ENCODE results near the gene WFS1.

The WFS1 gene

GRCh38 chr4:6326312-6327060 lies 56.8 kb downstream of the WFS1 start:
- DNase-seq, result no peak

- DNase-seq, result peak; percentile 35 to 84
Observed at GRCh38 chr4:6327220-6327917, 57.7 kb downstream of the WFS1 start.

GRCh38 chr4:6328526-6328925 lies 58.9 kb downstream of the WFS1 start:
- DNase-seq, result no peak

GRCh38 chr4:6329478-6330383 lies 60.1 kb downstream of the WFS1 start:
- no peak for DNase-seq

DNA sequence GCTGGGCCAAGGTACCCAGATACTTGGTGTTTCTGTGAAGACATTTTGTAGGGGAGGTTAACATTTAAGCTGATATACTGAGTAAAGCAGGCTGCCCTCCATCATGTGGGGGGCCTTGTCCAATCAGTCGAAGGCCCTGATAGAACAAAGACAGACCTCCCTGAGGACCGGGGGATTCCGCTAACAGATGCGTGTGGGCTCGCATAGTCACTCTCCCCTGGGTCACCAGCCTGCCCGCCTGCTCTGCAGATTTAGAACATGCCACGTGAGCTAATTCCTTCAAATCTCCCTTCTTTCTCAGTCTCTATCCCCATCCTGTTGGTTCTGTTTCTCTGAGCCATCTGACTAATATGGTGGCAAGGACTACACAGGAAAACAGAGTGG lies 60.7 kb downstream of the WFS1 start:
- no peak for DNase-seq

- DNase-seq, result peak in 1 of 2 experiments; percentile 54
Observed at GRCh38 chr4:6331018-6331417, 61.4 kb downstream of the WFS1 start.

- DNase-seq, result no peak
Observed at GRCh38 chr4:6331468-6331867, 61.8 kb downstream of the WFS1 start.

DNA sequence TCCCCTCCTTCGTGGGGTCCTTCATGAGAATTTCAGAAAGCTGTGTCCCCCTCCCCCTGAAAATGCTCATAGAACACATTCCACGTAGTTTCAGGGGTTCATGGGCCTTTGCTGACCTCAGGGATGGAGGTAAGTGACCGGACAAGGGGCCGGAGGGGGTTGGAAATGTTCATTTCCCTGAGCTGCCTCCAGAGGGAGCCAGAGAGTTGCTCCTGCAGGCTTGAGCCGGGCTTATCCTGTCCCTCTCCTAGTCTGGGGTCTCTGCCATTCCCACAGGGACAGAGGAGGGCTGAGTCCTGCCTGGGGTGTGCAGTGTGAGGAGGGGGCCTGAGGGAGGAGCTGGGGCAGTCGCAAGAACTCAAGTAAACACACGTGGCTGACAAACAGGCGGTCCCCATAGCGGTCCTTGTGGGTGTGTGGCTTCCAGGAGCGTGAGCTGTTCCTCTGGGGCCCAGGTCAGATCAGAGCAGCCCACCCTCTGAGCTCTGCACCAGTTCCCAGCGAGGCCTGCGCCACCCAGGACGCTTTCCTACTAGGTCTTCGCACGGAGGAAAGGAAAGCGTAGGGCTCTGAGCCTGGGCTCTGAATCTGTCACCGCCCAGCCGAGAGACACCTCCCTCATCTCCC lies 62.5 kb downstream of the WFS1 start:
- DNase-seq, result peak in 1 of 2 experiments; percentile 40

DNA sequence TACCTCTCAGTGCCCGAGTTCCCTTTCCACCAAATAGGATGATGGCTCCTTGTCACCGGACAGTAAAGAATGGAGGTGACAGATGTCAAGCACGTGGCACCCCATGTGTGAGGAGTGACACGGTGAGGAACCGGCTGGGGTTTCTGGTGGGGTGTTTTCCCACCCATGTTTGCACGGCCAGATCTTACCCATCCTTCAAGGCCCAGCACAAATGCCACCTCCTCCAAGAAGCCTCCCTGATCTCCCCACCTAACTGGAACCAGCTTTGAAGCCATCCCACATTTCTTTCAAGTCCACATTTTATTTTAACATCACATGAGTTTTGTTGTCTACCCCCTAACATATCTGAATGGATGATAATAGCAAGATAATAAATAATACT lies 63.0 kb downstream of the WFS1 start:
- no peak for DNase-seq

DNA sequence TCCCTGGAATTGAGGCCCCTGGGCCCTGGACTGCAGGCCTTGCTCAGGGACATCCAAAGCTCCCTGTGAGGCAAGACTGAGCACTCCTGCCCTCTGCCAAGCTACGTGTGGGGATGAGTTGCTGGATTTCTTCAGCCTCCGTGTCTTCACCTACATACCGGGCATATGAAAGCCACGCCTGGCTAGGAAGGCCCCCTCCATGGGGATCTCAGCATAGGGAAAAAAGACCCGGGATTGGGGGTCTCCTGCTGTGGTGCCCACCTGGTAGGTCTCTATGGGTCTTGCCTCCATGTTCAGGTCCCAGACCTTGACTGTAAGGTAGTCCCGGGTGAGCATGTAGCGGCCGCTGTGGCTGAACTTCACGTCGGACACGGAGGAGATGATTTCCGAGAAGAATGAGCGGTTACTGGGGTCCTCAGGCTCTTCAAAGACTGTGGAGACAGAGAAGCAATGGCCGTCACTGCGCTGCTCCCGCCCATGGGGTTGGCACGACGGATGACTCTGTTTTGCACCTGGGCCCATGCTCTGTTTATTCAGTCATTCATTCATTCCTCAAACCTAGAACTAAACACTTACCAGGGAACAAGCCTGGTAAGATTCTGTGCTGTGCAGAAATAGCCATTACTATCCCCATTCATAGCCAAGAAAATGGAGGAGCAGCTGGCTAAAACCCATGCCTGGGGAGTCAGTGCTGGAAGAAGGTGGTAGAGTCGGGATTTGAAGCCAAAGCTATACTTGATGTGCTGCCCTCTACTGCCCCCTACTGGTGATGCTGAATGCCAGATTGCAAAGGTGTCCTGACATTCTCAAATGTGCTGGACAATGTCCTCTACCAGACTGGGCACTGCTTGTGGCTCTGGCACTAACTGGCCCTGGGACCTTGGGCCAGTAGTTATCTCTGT lies 63.9 kb downstream of the WFS1 start:
- peak in 1 of 2 experiments; percentile 38 for DNase-seq

GRCh38 chr4:6334203-6334887 lies 64.7 kb downstream of the WFS1 start:
- no peak for DNase-seq

GRCh38 chr4:6335040-6335590 lies 65.5 kb downstream of the WFS1 start:
- no peak for DNase-seq

DNA sequence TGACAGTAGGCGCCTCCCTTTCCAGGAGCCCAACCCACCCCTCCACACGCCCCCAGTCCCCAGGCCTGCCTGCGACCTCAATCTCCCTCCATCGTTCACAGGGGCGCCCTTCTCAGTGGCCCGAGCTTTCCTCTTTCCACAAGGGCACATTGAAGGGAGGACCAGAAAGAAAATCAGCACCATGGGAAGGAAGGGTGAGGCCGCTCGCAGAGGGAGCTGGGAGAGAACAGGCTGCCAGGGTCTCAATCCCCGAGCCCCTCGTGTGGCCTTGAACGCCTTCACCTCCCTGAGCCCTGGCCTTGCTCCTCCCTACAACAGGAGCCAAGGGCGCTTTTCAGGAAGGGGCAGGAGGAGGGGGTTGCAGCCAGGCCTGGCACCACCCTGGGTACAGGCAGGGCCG lies 66.5 kb downstream of the WFS1 start:
- no peak for DNase-seq

DNA sequence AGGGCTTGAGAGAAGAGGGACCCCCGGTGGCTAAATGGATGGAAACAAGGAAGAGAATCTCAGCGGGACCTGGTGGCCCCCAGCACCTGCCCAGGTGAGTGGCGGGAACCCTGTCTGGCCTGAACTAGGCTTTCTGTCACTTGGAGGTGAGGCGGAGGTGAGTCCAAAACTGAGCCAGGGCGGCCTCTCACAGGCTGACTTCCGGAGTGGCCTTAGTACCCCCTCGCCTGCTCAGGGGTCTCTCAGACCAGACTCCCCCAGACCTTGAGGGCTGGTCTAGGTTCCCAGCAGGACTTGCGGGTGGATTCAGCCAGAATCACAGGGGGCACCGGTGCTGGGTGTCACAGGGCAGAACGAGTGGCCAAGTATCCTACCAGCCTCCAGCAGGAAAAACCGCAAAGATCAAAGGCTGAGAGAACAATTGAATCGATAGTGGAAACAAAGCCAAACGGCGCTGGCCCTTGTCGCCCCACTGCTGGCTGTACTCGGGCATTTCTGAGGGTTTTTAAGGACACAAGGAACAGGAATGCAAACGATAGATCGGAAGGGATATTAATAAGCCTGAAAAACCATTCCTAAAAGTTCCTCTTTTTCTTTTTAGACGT lies 67.8 kb downstream of the WFS1 start:
- DNase-seq, result no peak

DNA sequence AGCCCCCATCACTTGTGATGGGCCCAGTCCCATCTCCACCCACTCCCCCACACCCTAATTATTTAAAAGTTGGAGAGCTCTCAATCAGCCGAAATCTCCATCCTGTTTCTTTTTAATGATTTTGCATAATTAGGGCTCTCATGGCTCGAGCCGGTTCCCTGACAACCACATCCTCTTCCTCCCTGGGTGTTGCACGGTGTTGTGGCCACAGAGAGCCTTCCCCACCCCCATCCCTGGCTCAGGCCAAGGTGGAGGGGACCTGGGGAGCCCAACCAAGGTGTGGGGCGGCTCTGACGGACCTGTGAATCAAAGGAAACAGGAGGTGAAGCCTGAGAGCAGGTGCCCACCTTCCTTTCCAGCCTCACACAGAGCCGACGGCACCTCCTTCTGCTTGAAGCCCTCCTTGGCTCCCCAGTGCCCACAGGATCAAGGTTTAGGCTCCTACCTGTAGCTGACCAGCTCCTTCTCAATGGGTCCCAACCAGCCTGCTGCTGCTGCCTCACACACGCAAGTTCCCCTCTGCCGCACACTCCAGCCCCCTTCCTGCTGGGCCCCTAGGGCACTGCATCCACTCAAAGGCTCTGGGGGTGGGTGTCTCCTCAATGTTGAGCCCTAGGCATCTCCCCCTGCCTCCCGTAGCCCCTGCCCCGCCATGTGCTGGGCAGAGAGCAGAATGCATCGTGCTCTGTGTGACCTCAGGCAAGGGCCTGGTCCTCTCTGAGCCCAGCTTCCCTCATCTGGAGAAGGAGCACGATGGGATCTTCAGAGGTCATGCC lies 68.7 kb downstream of the WFS1 start:
- no peak for DNase-seq

GRCh38 chr4:6338951-6339817 lies 69.5 kb downstream of the WFS1 start:
- DNase-seq, result no peak

GRCh38 chr4:6339818-6340445 lies 70.3 kb downstream of the WFS1 start:
- no peak for DNase-seq

GRCh38 chr4:6340446-6341015 lies 70.9 kb downstream of the WFS1 start:
- DNase-seq, result no peak
